MCF 10A (cell line): ENCODE data around the gene COL6A1. TPM values are rescaled to one million over a fixed set of nuclear protein-coding genes. Genes with fewer than 3 reads are reported as not detected.

Experiments used
- BruUV-seq: library from RNA; stranded (reverse); fragments of 400-500 nt; replicated peaks from 2 replicates; lab custom pipeline; 2021; lab: Mats Ljungman, UMichigan
- CTCF ChIA-PET: fragments of 300-600 bp; sonication (Branson Sonifier 250); formaldehyde crosslinking; extraction: SDS; loops from one replicate; lab custom pipeline; 2021; ENCODE audit warnings: antibody characterized with exemption, inconsistent platforms; lab: Yijun Ruan, JAX
- POLR2A ChIA-PET: fragments of 300-600, 350-650 bp; sonication (Branson Sonifier 250); formaldehyde crosslinking; extraction: SDS; loops from one replicate; lab custom pipeline; 2020; ENCODE audit warnings: antibody characterized with exemption, inconsistent platforms; lab: Yijun Ruan, JAX
- DNase-seq: peaks from one replicate; pipeline ENCODE4 v3.0.0-alpha.2; 2018; ENCODE audit not compliant: unreplicated experiment
- H3K27ac Mint-ChIP-seq: one replicate; pipeline ENCODE4 v1.8.0; 2022; ENCODE audit warnings: mild to moderate bottlenecking, low read depth, mixed read lengths; ENCODE audit not compliant: unreplicated experiment
- H3K27me3 Mint-ChIP-seq: one replicate; pipeline ENCODE4 v1.8.0; 2022; ENCODE audit warnings: mixed read lengths; ENCODE audit not compliant: insufficient read depth, unreplicated experiment
- H3K36me3 Mint-ChIP-seq: one replicate; pipeline ENCODE4 v1.8.0; 2022; ENCODE audit warnings: mild to moderate bottlenecking, moderate library complexity, mixed read lengths; ENCODE audit not compliant: insufficient read depth, unreplicated experiment
- H3K4me1 Mint-ChIP-seq: one replicate; pipeline ENCODE4 v1.8.0; 2022; ENCODE audit warnings: mixed read lengths; ENCODE audit not compliant: insufficient read depth, unreplicated experiment
- H3K4me3 Mint-ChIP-seq: one replicate; pipeline ENCODE4 v1.8.0; 2022; ENCODE audit warnings: mild to moderate bottlenecking, moderate library complexity, mixed read lengths; ENCODE audit not compliant: unreplicated experiment
- H3K9me3 Mint-ChIP-seq: one replicate; pipeline ENCODE4 v1.8.0; 2022; ENCODE audit warnings: mixed read lengths; ENCODE audit not compliant: unreplicated experiment
- intact Hi-C: fragments of 100-400 bp; cut with micrococcal nuclease; formaldehyde crosslinking; loops from 2 replicates; pipeline ENCODE4 v1.14.1; 2022
- total RNA-seq: library from RNA; stranded (reverse); gene quantifications from 2 replicates; pipeline ENCODE4 v1.2.3, GENCODE V29; 2022
- TF ChIP-seq, protein P1 (sequence below): fragments of 200-600 bp; IDR thresholded peaks from one replicate; pipeline ENCODE4 v1.8.0; 2022; ENCODE audit warnings: antibody characterized with exemption, mild to moderate bottlenecking; ENCODE audit not compliant: unreplicated experiment

COL6A1 gene
- total RNA-seq, 1 experiment from 2014 or later, result 3.2 TPM

DNA sequence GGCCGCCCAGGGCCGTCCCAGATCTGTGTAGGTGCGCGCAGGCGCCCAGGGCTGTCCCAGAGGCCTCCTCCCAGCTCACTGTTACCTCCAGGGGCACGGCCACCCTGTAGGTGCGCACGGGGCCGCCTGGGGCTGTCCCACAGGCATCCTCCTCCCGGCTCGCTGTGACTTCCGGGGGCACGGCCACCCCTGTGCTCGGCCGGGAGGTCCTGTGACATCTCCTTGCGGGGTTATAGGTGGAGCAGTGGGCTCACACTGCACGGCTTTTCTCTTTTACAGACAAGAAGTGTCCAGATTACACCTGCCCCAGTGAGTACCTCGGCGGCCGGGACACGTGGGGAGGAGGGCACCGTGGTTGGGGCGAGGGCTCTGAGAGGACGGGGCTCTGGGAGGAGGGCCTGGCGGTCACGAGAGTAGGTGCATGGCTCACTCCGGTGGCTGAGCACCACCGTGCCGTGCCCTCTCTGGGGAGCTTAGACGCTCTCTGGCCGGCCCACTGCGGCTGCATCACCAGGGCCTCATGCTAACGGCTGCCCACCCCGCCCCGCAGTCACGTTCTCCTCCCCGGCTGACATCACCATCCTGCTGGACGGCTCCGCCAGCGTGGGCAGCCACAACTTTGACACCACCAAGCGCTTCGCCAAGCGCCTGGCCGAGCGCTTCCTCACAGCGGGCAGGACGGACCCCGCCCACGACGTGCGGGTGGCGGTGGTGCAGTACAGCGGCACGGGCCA lies 21.4 kb downstream of the COL6A1 start:
- ChIA-PET CTCF (no interaction called here), POLR2A (no interaction called here)
- BruUV-seq, result no TSS peak
- TF ChIP-seq, protein P1, sequence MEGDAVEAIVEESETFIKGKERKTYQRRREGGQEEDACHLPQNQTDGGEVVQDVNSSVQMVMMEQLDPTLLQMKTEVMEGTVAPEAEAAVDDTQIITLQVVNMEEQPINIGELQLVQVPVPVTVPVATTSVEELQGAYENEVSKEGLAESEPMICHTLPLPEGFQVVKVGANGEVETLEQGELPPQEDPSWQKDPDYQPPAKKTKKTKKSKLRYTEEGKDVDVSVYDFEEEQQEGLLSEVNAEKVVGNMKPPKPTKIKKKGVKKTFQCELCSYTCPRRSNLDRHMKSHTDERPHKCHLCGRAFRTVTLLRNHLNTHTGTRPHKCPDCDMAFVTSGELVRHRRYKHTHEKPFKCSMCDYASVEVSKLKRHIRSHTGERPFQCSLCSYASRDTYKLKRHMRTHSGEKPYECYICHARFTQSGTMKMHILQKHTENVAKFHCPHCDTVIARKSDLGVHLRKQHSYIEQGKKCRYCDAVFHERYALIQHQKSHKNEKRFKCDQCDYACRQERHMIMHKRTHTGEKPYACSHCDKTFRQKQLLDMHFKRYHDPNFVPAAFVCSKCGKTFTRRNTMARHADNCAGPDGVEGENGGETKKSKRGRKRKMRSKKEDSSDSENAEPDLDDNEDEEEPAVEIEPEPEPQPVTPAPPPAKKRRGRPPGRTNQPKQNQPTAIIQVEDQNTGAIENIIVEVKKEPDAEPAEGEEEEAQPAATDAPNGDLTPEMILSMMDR, result no peak
- no peak overlapping the region for H3K4me3 Mint-ChIP-seq
- no peaks in the 10 kb centered on the region for H3K4me1 Mint-ChIP-seq
- H3K27me3 Mint-ChIP-seq, result no peaks in the 10 kb centered on the region
- DNase-seq, result no peak
- peaks cover 18% of the 10 kb centered on the region for H3K9me3 Mint-ChIP-seq
- intact Hi-C loops, result no loop called here
- peaks cover 6% of the 10 kb centered on the region for H3K36me3 Mint-ChIP-seq
- no peak overlapping the region for H3K27ac Mint-ChIP-seq

DNA sequence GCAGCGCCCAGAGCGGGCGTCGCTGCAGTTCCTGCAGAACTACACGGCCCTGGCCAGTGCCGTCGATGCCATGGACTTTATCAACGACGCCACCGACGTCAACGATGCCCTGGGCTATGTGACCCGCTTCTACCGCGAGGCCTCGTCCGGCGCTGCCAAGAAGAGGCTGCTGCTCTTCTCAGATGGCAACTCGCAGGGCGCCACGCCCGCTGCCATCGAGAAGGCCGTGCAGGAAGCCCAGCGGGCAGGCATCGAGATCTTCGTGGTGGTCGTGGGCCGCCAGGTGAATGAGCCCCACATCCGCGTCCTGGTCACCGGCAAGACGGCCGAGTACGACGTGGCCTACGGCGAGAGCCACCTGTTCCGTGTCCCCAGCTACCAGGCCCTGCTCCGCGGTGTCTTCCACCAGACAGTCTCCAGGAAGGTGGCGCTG lies 22.0 kb downstream of the COL6A1 start:
- POLR2A ChIA-PET, result no interaction called here
- H3K9me3 Mint-ChIP-seq, result peaks cover 22% of the 10 kb centered on the region
- TF ChIP-seq, protein P1, result no peak
- no peak overlapping the region for H3K4me3 Mint-ChIP-seq
- no peak overlapping the region for H3K27ac Mint-ChIP-seq
- peaks cover 4% of the 10 kb centered on the region for H3K36me3 Mint-ChIP-seq
- no TSS peak for BruUV-seq
- no peak for DNase-seq
- CTCF ChIA-PET, result no interaction called here
- intact Hi-C loops, result no loop called here
- no peaks in the 10 kb centered on the region for H3K27me3 Mint-ChIP-seq
- no peaks in the 10 kb centered on the region for H3K4me1 Mint-ChIP-seq

DNA sequence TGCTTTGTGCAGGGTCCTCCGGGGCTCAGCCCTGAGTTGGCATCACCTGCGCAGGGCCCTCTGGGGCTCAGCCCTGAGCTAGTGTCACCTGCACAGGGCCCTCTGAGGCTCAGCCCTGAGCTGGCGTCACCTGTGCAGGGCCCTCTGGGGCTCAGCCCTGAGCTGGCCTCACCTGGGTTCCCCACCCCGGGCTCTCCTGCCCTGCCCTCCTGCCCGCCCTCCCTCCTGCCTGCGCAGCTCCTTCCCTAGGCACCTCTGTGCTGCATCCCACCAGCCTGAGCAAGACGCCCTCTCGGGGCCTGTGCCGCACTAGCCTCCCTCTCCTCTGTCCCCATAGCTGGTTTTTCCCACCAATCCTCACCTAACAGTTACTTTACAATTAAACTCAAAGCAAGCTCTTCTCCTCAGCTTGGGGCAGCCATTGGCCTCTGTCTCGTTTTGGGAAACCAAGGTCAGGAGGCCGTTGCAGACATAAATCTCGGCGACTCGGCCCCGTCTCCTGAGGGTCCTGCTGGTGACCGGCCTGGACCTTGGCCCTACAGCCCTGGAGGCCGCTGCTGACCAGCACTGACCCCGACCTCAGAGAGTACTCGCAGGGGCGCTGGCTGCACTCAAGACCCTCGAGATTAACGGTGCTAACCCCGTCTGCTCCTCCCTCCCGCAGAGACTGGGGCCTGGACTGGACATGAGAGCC lies 22.7 kb downstream of the COL6A1 start:
- no peaks in the 10 kb centered on the region for H3K4me1 Mint-ChIP-seq
- H3K36me3 Mint-ChIP-seq, result no peaks in the 10 kb centered on the region
- ChIA-PET CTCF (no interaction called here), POLR2A (no interaction called here)
- TF ChIP-seq, protein P1, result no peak
- intact Hi-C loops, result no loop called here
- H3K9me3 Mint-ChIP-seq, result peaks cover 22% of the 10 kb centered on the region
- DNase-seq, result no peak
- no peak overlapping the region for H3K27ac Mint-ChIP-seq
- no TSS peak for BruUV-seq
- no peaks in the 10 kb centered on the region for H3K27me3 Mint-ChIP-seq
- H3K4me3 Mint-ChIP-seq, result no peak overlapping the region

DNA sequence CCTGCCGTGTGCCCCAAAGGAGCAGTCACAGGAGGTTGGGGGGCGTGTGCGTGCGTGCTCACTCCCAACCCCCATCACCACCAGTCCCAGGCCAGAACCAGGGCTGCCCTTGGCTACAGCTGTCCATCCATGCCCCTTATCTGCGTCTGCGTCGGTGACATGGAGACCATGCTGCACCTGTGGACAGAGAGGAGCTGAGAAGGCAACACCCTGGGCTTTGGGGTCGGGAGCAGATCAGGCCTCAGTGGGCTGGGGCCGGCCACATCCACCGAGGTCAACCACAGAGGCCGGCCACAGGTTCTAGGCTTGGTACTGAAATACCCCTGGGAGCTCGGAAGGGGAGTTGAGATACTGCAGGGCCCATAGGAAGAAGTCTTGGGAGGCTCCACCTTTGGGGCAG lies 23.5 kb downstream of the COL6A1 start:
- TF ChIP-seq, protein P1, result no peak
- no peak overlapping the region for H3K4me3 Mint-ChIP-seq
- H3K4me1 Mint-ChIP-seq, result no peaks in the 10 kb centered on the region
- no peak for DNase-seq
- no peak overlapping the region for H3K27ac Mint-ChIP-seq
- intact Hi-C loops, result no loop called here
- peaks cover 22% of the 10 kb centered on the region for H3K9me3 Mint-ChIP-seq
- POLR2A ChIA-PET, result no interaction called here
- H3K27me3 Mint-ChIP-seq, result no peaks in the 10 kb centered on the region
- no TSS peak for BruUV-seq
- CTCF ChIA-PET, result interaction anchor here (0.6 kb wide), 1 partner anchor 52 kb away, joined by 3 read pairs; no protein-coding TSS in a partner anchor
- H3K36me3 Mint-ChIP-seq, result no peaks in the 10 kb centered on the region
